Epithelial cell of proximal tubule (primary cell): ENCODE results near the gene ZMIZ1. TPM values are rescaled to one million over a fixed set of nuclear protein-coding genes. Genes with fewer than 3 reads are reported as not detected.

Source experiments
- DNase-seq: peaks from one replicate; pipeline ENCODE4 v3.0.0-alpha.2; 2011; ENCODE audit warnings: low read depth
- H3K4me3 ChIP-seq: 2 replicates; pipeline ENCODE4 v1.5.1; 2011; ENCODE audit warnings: low read depth, mild to moderate bottlenecking, low read length
- total RNA-seq: library from RNA; depleted of rRNA; stranded (reverse); fragments of >200 nt; gene quantifications from 2 replicates; pipeline ENCODE4 v1.2.3, GENCODE V29; 2015
- TF ChIP-seq, protein P1 (sequence below): conservative IDR thresholded peaks from 2 replicates; pipeline ENCODE4 v1.5.1; 2012; ENCODE audit warnings: low read depth, mild to moderate bottlenecking, low read length

The ZMIZ1 gene
- total RNA-seq, 1 donor from 2014 or later = 21.4 TPM

- TF ChIP-seq, protein P1, sequence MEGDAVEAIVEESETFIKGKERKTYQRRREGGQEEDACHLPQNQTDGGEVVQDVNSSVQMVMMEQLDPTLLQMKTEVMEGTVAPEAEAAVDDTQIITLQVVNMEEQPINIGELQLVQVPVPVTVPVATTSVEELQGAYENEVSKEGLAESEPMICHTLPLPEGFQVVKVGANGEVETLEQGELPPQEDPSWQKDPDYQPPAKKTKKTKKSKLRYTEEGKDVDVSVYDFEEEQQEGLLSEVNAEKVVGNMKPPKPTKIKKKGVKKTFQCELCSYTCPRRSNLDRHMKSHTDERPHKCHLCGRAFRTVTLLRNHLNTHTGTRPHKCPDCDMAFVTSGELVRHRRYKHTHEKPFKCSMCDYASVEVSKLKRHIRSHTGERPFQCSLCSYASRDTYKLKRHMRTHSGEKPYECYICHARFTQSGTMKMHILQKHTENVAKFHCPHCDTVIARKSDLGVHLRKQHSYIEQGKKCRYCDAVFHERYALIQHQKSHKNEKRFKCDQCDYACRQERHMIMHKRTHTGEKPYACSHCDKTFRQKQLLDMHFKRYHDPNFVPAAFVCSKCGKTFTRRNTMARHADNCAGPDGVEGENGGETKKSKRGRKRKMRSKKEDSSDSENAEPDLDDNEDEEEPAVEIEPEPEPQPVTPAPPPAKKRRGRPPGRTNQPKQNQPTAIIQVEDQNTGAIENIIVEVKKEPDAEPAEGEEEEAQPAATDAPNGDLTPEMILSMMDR = no peak
- no peak for DNase-seq
- no peak overlapping the region for H3K4me3 ChIP-seq
Observed at GRCh38 chr10:79310911-79311573, 242.3 kb downstream of the ZMIZ1 start.

DNA sequence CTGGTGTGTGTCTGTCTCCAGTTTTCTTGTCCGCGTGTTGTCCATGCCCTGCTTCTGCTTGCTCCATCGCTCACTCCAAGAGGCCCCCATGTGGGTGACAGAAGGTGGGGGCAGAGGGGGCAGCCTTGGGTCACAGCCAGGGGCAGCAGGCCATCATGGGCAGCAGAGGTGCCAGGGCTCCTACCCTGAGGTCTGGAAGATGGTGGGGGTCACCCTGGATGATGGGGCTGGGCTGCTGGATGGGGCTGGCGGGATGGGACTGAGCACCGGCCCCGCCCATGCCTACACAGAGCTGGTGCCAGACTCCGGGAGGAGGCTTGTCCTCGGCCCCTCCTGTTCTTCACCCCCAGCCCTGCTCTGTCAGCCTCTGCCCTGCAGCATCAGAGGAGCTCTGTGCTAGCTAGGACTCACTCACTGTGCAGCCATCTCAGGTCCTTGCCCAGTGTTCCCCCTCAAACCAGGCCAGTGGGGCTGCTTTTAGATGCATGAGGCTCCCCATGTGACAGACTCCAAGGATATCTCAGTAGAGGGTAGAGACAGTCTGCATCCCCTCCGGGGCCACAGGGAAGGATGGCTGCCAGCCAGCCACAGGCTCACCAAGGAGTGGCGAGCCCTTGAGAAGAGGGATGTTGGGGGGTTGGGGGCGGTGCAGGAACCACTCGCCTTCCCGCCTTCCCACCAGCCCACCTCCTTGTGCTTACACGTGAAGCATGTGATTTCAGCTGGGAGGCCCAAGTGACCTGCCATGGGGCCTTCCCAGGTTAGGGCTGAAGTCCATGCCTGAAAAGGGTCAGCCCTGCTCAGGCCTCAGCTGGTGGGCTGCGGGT is 243.0 kb downstream of the ZMIZ1 start:
- DNase-seq = no peak
- H3K4me3 ChIP-seq = no peak overlapping the region
- TF ChIP-seq, protein P1 = no peak

DNA sequence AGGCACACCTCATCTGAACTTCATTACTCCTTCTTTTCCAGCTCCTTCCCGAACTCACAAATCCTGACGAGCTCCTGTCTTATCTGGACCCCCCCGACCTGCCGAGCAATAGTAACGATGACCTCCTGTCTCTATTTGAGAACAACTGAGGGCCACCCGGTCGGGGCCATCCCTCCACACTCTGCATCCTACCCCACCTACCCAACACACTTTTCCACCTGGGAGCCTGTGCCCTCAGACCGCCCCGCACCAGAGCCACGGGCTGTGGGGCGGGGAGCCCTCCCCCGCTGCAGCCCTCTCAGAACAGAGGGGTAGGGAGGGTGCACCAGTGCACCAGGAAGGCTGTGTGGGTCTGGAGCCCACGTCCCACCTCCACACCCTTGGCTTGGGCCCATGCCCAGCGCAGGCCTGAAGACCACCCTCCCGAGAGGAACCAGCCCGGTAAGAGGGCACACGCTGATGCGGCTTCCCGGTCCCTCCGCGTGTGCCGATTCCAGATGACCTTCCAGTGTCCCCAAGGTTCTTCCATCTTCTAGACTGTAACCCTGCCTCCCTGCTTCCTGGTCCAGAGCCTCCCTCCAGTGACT is 243.9 kb downstream of the ZMIZ1 start:
- TF ChIP-seq, protein P1 = no peak
- no peak overlapping the region for H3K4me3 ChIP-seq
- DNase-seq = no peak

- TF ChIP-seq, protein P1 = no peak
- no peak overlapping the region for H3K4me3 ChIP-seq
- DNase-seq = no peak
Observed at GRCh38 chr10:79313320-79313719, 244.6 kb downstream of the ZMIZ1 start.

- DNase-seq = no peak
- no peak overlapping the region for H3K4me3 ChIP-seq
- TF ChIP-seq, protein P1 = no peak
Observed at GRCh38 chr10:79313911-79314439, 245.2 kb downstream of the ZMIZ1 start.

DNA sequence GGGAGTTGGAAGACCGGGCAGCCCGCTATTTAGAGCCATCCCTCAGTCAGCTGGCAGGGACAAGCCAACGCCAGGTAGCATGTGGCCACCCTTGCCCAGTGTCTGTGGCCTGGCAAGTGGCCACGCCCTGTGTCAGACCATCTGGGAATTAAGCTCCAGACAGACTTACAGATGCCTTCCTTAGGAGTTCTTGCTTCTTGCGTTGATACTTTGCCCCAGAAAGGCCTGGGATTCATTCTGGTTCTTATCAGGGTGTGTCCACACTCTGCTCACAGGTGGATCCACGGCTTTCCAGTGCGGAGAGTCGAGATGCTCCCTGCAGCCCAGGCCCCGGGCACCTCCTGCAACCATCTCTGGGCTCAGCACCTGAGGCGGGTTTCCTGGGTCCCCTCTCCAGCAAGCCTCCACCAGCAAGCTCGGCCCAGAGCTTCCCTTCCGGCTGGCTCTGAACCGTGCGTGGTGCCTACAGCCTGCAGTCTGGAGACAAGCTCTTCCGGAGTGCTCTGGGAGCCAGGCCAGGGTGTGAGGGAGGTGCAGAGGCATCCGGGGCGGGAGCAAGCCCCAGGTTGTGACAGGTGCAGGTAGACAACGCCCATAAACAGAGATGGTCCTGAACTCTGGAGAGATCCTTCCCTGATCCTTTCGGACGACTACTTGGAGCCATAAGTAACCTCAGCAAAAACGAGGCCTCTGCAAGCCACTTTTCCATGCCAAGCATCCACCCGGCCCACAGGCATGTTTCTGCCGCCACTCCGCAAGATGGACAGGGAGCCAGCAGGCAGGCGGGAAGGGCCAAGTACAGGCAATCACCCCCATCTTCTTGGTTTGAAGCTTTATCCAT is 246.2 kb downstream of the ZMIZ1 start:
- DNase-seq = no peak
- TF ChIP-seq, protein P1 = no peak
- H3K4me3 ChIP-seq = no peak overlapping the region
